ENCODE data around the gene GPR108.

The GPR108 gene

GRCh38 chr19:6730941-6731670 is 6.3 kb downstream of the GPR108 start:
- in situ Hi-C loops (cut with HindIII; ENCODE audit: low sequenced_read_pairs), result no loop called here
- no peak for DNase-seq (ENCODE audit: low read depth)
- H3K4me3 ChIP-seq (ENCODE audit: low read depth, low read length), result no peak overlapping the region
- no peak for TF ChIP-seq CTCF (IDR thresholded peaks at IDR 0.05; ENCODE audit: low read depth, low read length, missing control alignments)

- no peak for DNase-seq (ENCODE audit: low read depth)
- in situ Hi-C loops (cut with HindIII; ENCODE audit: low sequenced_read_pairs), result no loop called here
- no peak overlapping the region for H3K4me3 ChIP-seq (ENCODE audit: low read depth, low read length)
- no peak for TF ChIP-seq CTCF (IDR thresholded peaks at IDR 0.05; ENCODE audit: low read depth, low read length, missing control alignments)
Measured at GRCh38 chr19:6730153-6730804, 7.1 kb downstream of the GPR108 start.

GRCh38 chr19:6729573-6730152 is 7.7 kb downstream of the GPR108 start:
- no peak for DNase-seq (ENCODE audit: low read depth)
- H3K4me3 ChIP-seq (ENCODE audit: low read depth, low read length), result no peak overlapping the region
- no peak for TF ChIP-seq CTCF (IDR thresholded peaks at IDR 0.05; ENCODE audit: low read depth, low read length, missing control alignments)
- in situ Hi-C loops (cut with HindIII; ENCODE audit: low sequenced_read_pairs), result no loop called here

- TF ChIP-seq CTCF (IDR thresholded peaks at IDR 0.05; ENCODE audit: low read depth, low read length, missing control alignments), result no peak
- DNase-seq (ENCODE audit: low read depth), result no peak
- H3K4me3 ChIP-seq (ENCODE audit: low read depth, low read length), result no peak overlapping the region
- in situ Hi-C loops (cut with HindIII; ENCODE audit: low sequenced_read_pairs), result no loop called here
Measured at GRCh38 chr19:6728346-6728745, 9.0 kb downstream of the GPR108 start.

DNA sequence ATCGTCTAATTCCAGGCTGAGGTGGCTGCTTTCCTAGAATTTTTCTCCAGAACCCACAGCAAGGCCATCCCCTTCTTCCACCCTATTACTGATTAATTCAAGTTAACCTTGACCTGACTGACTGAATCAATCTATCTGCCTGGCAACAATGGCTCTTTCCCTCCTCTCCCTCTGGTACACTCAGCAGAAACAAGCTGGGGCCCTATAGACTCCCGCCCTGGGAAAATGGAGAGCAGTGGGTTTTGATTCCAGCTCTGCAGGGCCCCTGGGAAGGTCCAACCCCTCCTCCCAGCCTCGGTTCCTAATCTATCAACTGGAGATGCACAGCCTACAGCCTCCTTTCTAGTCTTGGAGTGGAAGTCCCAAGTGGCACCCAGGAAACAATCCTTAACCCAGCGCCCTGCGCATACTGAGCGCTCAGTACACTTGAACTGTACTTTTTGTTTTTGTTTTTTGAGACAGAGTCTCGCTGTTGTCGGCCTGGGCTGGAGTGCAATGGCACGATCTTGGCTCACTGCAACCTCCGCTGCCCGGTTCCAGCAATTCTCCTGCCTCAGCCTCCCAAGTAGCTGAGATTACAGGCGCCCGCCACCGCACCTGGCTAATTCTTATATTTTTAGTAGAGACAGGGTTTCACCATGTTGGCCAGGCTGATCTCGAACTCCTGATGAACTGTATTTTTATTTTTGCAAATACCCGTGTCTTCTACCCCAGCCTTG is 11.7 kb downstream of the GPR108 start:
- no peak for DNase-seq (ENCODE audit: low read depth)
- TF ChIP-seq CTCF (IDR thresholded peaks at IDR 0.05; ENCODE audit: low read depth, low read length, missing control alignments), result no peak
- in situ Hi-C loops (cut with HindIII; ENCODE audit: low sequenced_read_pairs), result no loop called here
- no peak overlapping the region for H3K4me3 ChIP-seq (ENCODE audit: low read depth, low read length)
